ENCODE measurements around the gene TMEM170B.

Gene TMEM170B

DNA sequence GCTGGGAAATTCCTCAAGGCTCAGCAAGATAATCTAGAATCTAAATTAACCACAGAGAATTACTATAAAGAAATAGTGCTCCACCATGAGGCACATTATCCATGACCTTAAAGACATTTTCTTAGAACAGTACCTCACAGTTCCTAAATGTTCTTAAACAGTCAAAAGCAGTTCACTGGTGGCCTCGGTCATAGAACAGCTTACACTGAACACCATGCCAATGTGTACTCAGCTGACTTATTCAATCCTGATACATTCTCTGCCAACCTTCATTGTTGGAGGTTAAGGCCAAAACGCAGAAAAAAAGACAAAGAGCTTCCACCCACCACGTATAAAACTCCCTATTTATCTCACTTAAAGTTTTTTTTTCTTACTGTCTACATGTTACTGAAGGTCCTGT, 21.8 kb upstream of the TMEM170B start:
- TF ChIP-seq CTCF (IDR thresholded peaks at IDR 0.05; ENCODE audit: low read depth, low read length): no peak
- no peak overlapping the region for H3K4me3 ChIP-seq (ENCODE audit: low read depth, low read length)

- no peak overlapping the region for H3K4me3 ChIP-seq (ENCODE audit: low read depth, low read length)
- no peak for TF ChIP-seq CTCF (IDR thresholded peaks at IDR 0.05; ENCODE audit: low read depth, low read length)
These were observed 14.5 kb upstream of the TMEM170B start for GRCh38 chr6:11522812-11523605.

DNA sequence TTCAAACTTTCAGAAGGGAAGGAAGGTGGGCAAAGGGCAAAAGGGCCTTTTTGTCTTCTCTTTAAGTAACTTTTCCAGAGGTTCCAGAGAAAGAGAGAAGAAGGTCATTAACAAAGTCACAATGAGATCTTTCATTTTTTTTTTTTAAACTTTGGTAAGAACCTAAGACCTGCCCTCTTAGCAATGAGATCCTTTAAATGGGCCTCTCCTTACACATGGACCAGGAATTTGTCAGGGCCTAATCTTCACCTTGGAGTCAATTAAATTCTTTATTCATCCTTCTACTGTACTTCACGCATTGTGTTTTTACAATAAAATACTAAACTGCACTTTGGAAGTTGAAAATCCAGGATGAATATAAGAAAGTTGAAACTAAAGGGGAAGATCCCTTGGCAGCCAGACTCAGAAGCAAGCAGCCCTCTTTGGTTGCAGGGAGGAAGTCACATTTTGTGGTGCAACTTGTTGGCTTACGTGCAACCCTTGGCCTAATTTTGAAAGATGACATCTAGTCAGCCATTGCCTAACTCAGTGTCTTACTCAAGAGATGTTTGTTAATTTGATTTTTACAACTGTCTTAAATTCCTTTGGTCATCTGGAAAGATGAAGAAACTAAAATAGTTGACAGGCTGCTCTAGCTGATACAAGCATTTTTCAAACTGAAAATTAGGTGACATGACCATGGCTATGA, 11.9 kb upstream of the TMEM170B start:
- no peak overlapping the region for H3K4me3 ChIP-seq (ENCODE audit: low read depth, low read length)
- TF ChIP-seq CTCF (IDR thresholded peaks at IDR 0.05; ENCODE audit: low read depth, low read length): no peak

DNA sequence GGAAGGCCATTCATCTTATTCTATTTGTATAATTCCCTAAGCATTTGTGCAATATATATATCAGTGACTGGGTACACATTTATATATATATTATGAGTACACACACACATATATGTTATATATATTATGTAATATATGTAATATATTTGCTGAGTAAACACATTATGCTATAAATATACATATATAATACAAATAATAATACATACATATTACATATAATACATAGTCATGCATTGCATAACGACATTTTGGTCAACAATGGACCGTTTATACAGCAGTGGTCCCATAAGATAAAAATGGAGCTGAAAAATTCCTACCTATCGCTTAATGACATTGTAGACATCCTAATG, 11.4 kb upstream of the TMEM170B start:
- no peak for TF ChIP-seq CTCF (IDR thresholded peaks at IDR 0.05; ENCODE audit: low read depth, low read length)
- H3K4me3 ChIP-seq (ENCODE audit: low read depth, low read length): no peak overlapping the region

DNA sequence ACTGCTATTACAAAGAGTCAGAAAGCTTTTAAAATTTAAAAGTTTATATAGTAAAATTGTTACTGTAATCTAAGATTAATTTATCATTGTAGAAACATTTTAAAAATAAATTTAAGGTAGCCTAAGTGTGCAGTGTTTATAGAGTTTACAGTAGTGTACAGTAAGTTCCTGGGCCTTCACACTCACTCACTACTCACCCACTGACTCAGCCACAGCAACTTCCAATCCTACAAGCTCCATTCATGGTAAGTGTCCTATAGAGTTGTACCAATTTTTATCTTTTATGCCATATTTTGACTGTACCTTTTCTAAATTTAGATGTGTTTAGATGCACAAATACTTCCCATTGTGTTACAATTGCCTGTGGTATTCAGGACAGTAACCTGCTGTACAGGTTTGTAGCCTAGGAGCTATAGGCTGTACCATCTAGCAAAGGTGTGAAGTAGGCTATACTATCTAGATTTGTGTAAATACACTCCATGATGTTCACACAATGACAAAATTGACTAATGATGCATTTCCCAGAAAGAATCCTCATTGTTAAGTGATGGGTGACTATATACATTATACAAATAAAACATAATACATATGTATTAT, 10.2 kb upstream of the TMEM170B start:
- no peak for TF ChIP-seq CTCF (IDR thresholded peaks at IDR 0.05; ENCODE audit: low read depth, low read length)
- H3K4me3 ChIP-seq (ENCODE audit: low read depth, low read length): no peak overlapping the region

DNA sequence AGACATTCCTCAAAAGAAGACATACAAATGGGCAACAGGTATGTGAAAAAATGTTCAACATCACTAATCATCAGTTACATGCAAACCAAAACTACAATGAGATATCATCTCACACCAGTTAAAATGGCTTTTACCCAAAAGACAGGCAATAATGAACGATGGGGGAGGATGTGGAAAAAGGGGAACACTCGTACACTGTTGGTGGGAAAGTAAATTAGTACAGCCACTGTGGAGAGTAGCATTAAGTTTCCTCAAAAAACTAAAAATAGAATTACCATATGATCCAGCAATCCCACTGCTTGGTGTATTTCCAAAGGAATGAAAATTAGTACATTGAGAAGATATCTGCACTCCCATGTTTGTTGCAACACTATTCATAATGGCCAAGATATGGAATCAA, 8.6 kb upstream of the TMEM170B start:
- no peak for TF ChIP-seq CTCF (IDR thresholded peaks at IDR 0.05; ENCODE audit: low read depth, low read length)
- no peak overlapping the region for H3K4me3 ChIP-seq (ENCODE audit: low read depth, low read length)

- H3K4me3 ChIP-seq (ENCODE audit: low read depth, low read length): no peak overlapping the region
- no peak for TF ChIP-seq CTCF (IDR thresholded peaks at IDR 0.05; ENCODE audit: low read depth, low read length)
These were observed 5.5 kb upstream of the TMEM170B start for GRCh38 chr6:11532097-11532496.
